Measurements from ENCODE around the gene PLA1A.

DNA sequence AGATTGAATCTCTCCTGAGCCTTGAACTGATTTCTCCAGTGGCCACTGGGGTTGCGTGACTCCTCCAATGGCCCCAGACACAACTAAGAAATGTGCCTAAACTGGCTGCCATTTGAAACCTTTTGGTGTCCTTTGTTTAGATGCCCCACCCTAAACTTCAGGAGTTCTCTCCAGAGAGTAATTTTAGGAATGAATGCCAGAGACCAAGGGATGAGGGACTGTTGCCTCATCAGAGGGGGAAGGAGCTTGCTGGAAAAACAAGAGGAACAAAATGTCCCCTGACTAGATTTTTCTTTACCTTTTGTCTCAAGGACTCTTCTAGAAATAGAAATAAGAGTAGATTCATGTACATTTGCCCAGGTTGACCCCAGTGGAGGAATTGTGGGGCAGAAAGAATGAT lies 26.5 kb upstream of the PLA1A start:
- no peak for TF ChIP-seq POLR2AphosphoS5 (IDR thresholded peaks at IDR 0.05; ENCODE audit: low read depth, low read length)
- TF ChIP-seq, protein P1, sequence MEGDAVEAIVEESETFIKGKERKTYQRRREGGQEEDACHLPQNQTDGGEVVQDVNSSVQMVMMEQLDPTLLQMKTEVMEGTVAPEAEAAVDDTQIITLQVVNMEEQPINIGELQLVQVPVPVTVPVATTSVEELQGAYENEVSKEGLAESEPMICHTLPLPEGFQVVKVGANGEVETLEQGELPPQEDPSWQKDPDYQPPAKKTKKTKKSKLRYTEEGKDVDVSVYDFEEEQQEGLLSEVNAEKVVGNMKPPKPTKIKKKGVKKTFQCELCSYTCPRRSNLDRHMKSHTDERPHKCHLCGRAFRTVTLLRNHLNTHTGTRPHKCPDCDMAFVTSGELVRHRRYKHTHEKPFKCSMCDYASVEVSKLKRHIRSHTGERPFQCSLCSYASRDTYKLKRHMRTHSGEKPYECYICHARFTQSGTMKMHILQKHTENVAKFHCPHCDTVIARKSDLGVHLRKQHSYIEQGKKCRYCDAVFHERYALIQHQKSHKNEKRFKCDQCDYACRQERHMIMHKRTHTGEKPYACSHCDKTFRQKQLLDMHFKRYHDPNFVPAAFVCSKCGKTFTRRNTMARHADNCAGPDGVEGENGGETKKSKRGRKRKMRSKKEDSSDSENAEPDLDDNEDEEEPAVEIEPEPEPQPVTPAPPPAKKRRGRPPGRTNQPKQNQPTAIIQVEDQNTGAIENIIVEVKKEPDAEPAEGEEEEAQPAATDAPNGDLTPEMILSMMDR (IDR thresholded peaks at IDR 0.05): no peak
- no peak for TF ChIP-seq SIN3A (IDR thresholded peaks at IDR 0.05; ENCODE audit: borderline replicate concordance, low read depth, low read length)
- TF ChIP-seq TAF1 (IDR thresholded peaks at IDR 0.05; ENCODE audit: borderline replicate concordance, low read depth, low read length): no peak
- no peak for TF ChIP-seq EZH2phosphoT487 (IDR thresholded peaks at IDR 0.05; ENCODE audit: borderline replicate concordance, low read depth)
- TF ChIP-seq, protein P2, sequence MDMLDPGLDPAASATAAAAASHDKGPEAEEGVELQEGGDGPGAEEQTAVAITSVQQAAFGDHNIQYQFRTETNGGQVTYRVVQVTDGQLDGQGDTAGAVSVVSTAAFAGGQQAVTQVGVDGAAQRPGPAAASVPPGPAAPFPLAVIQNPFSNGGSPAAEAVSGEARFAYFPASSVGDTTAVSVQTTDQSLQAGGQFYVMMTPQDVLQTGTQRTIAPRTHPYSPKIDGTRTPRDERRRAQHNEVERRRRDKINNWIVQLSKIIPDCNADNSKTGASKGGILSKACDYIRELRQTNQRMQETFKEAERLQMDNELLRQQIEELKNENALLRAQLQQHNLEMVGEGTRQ (IDR thresholded peaks at IDR 0.05; ENCODE audit: borderline replicate concordance, low read depth, low read length): no peak
- no peak for TF ChIP-seq RAD21 (IDR thresholded peaks at IDR 0.05; ENCODE audit: low read length)
- TF ChIP-seq JUND (IDR thresholded peaks at IDR 0.05): no peak
- TF ChIP-seq SMC3 (IDR thresholded peaks at IDR 0.05; ENCODE audit: low read depth, low read length): no peak
- no peak for TF ChIP-seq GABPA (IDR thresholded peaks at IDR 0.05; ENCODE audit: low read depth)
- TF ChIP-seq RCOR1 (IDR thresholded peaks at IDR 0.05; ENCODE audit: low read length): no peak
- no peak for TF ChIP-seq NRF1 (IDR thresholded peaks at IDR 0.05; ENCODE audit: low read depth, low read length)
- TF ChIP-seq, protein P3, sequence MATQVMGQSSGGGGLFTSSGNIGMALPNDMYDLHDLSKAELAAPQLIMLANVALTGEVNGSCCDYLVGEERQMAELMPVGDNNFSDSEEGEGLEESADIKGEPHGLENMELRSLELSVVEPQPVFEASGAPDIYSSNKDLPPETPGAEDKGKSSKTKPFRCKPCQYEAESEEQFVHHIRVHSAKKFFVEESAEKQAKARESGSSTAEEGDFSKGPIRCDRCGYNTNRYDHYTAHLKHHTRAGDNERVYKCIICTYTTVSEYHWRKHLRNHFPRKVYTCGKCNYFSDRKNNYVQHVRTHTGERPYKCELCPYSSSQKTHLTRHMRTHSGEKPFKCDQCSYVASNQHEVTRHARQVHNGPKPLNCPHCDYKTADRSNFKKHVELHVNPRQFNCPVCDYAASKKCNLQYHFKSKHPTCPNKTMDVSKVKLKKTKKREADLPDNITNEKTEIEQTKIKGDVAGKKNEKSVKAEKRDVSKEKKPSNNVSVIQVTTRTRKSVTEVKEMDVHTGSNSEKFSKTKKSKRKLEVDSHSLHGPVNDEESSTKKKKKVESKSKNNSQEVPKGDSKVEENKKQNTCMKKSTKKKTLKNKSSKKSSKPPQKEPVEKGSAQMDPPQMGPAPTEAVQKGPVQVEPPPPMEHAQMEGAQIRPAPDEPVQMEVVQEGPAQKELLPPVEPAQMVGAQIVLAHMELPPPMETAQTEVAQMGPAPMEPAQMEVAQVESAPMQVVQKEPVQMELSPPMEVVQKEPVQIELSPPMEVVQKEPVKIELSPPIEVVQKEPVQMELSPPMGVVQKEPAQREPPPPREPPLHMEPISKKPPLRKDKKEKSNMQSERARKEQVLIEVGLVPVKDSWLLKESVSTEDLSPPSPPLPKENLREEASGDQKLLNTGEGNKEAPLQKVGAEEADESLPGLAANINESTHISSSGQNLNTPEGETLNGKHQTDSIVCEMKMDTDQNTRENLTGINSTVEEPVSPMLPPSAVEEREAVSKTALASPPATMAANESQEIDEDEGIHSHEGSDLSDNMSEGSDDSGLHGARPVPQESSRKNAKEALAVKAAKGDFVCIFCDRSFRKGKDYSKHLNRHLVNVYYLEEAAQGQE (IDR thresholded peaks at IDR 0.05; ENCODE audit: low read depth, low read length): no peak
